Thyroid gland (tissue), 4 donors: ENCODE results near the gene ERC1. TPM values are rescaled to one million over a fixed set of nuclear protein-coding genes. Genes with fewer than 3 reads are reported as not detected.

Source experiments
- DNase-seq, 2 donors: peaks; one replicate each; pipeline ENCODE4 v3.0.0-alpha.2; 2019
- H3K27ac ChIP-seq, 3 donors: fragments of 200-600 bp; sonication (generic); 1 replicate in 2 of 3; 2 replicates in 1 of 3; pipeline ENCODE4 v1.5.1; 2016 to 2019; ENCODE audit warnings: mild to moderate bottlenecking in 1 of 3, moderate library complexity in 1 of 3
- H3K27me3 ChIP-seq: fragments of 200-600 bp; sonication (generic); one replicate; pipeline ENCODE4 v1.5.1; 2019
- H3K36me3 ChIP-seq, 2 donors: fragments of 200-600 bp; sonication (generic); one replicate each; pipeline ENCODE4 v1.5.1; 2016 to 2019
- H3K4me1 ChIP-seq, 2 donors: fragments of 200-600 bp; sonication (generic); one replicate each; pipeline ENCODE4 v1.5.1; 2017 to 2019
- H3K4me3 ChIP-seq, 3 donors: fragments of 200-600 bp; sonication (generic); replicated peaks in 1 of 3; 1 replicate in 2 of 3; 2 replicates in 1 of 3; pipeline ENCODE4 v1.5.1; 2016; ENCODE audit warnings: mild to moderate bottlenecking in 1 of 3
- H3K9me3 ChIP-seq: fragments of 200-600 bp; sonication (generic); one replicate; pipeline ENCODE4 v1.5.1; 2017
- CTCF ChIP-seq, 6 experiments: fragments of 200-600 bp in 3 of 6; fragments of 450-650 bp in 3 of 6; sonication (generic) in 3 of 6; IDR thresholded peaks; one replicate each; pipeline ENCODE4 v1.5.1; 2016 to 2019; ENCODE audit warnings: antibody characterized with exemption in 6 of 6, mild to moderate bottlenecking in 2 of 6, inconsistent platforms in 1 of 6, moderate library complexity in 1 of 6
- POLR2A ChIP-seq, 2 donors: fragments of 450-650 bp; IDR thresholded peaks; one replicate each; pipeline ENCODE4 v1.6.1; 2017; ENCODE audit warnings: antibody characterized with exemption in 2 of 2, mild to moderate bottlenecking in 2 of 2, moderate library complexity in 1 of 2
- WGBS, 2 donors: methylation state at CpG; one replicate each; pipeline ENCODE4 v1.1.5; 2017; 5-methylcytosine and 5-hydroxymethylcytosine counted together
- intact Hi-C: fragments of 100-400 bp; cut with DNase I; formaldehyde crosslinking; loops from one replicate; pipeline ENCODE4 v1.15.1; 2023
- total RNA-seq, 4 donors: library from RNA; depleted of rRNA; stranded (reverse); fragments of >200 nt; gene quantifications; one replicate each; pipeline ENCODE4 v1.2.3, GENCODE V29; 2016

Gene ERC1
- total RNA-seq, 4 donors from 2014 or later = 39.8 to 84.2 (median 75.8) TPM

- intact Hi-C loops = loop anchor here (5.0 kb wide), 1 partner anchor 131 kb away; no protein-coding TSS in a partner anchor
- TF ChIP-seq POLR2A (IDR thresholded peaks at IDR 0.05) (no peak), CTCF (IDR thresholded peaks at IDR 0.05) (no peak)
- no peaks in the 10 kb centered on the region for H3K36me3 ChIP-seq
- H3K27ac ChIP-seq = peak overlapping the region in 1 of 3 donors; percentile 92
- H3K9me3 ChIP-seq = no peaks in the 10 kb centered on the region
- WGBS, 2 donors = 72 to 77% methylated on average over 9 of the region's 9 CpGs
- H3K27me3 ChIP-seq = no peaks in the 10 kb centered on the region
- DNase-seq = peak; percentile 19 to 25
- peak overlapping the region in 1 of 3 donors; percentile 67 for H3K4me3 ChIP-seq
- H3K4me1 ChIP-seq = peaks cover 4 to 21% of the 10 kb centered on the region in 2 donors
Observed at GRCh38 chr12:948238-948637, 42.8 kb upstream of the ERC1 start.

- no peaks in the 10 kb centered on the region for H3K9me3 ChIP-seq
- peak within 1 kb of the TSS; percentile 29 to 67 (median 49) for H3K4me3 ChIP-seq
- DNase-seq = peak; percentile 97 to 98
- H3K4me1 ChIP-seq = peaks cover 4 to 21% of the 10 kb centered on the region in 2 donors
- 0 to 1% methylated on average over 37 to 51 of the region's 58 CpGs for WGBS, 2 donors
- H3K27me3 ChIP-seq = no peaks in the 10 kb centered on the region
- H3K27ac ChIP-seq = peak within 1 kb of the TSS; percentile 65 to 92 (median 74)
- H3K36me3 ChIP-seq = no peaks in the 10 kb centered on the region
- TF ChIP-seq CTCF (IDR thresholded peaks at IDR 0.05) (peak; percentile 94 to 99 (median 97)), POLR2A (IDR thresholded peaks at IDR 0.05) (peak; percentile 21 to 83)
- intact Hi-C loops = loop anchor here (5.0 kb wide), 2 partner anchors 132 to 377 kb away; no protein-coding TSS in a partner anchor
Observed at GRCh38 chr12:949453-950191, 41.4 kb upstream of the ERC1 start, which contains the start of gene RAD52. Gene RAD52 (minus strand): TSS chr12:949694. CDS start chr12:933058, 16,636 bp downstream.

GRCh38 chr12:951176-951575 lies 39.8 kb upstream of the ERC1 start:
- intact Hi-C loops = loop anchor here (5.0 kb wide), 1 partner anchor 379 kb away; no protein-coding TSS in a partner anchor
- no peak for TF ChIP-seq CTCF (IDR thresholded peaks at IDR 0.05)
- TF ChIP-seq POLR2A (IDR thresholded peaks at IDR 0.05) = no peak
- 48 to 55% methylated on average over 1 of the region's 1 CpG for WGBS, 2 donors

GRCh38 chr12:953776-954175 lies 37.2 kb upstream of the ERC1 start:
- TF ChIP-seq POLR2A (IDR thresholded peaks at IDR 0.05) (no peak), CTCF (IDR thresholded peaks at IDR 0.05) (no peak)
- H3K9me3 ChIP-seq = no peaks in the 10 kb centered on the region
- DNase-seq = no peak
- H3K36me3 ChIP-seq = no peaks in the 10 kb centered on the region
- H3K4me3 ChIP-seq = no peak overlapping the region
- WGBS, 2 donors = 76 to 87% methylated on average over 7 of the region's 7 CpGs
- H3K27ac ChIP-seq = no peak overlapping the region
- H3K4me1 ChIP-seq = no peaks in the 10 kb centered on the region
- no peaks in the 10 kb centered on the region for H3K27me3 ChIP-seq
- intact Hi-C loops = loop anchor here (5.0 kb wide), 1 partner anchor 381 kb away; no protein-coding TSS in a partner anchor

More at GRCh38 chr12:951176-951575, 39.8 kb upstream of the ERC1 start:
- no peak for DNase-seq
- Histone ChIP-seq H3K4me3 (no peak overlapping the region), H3K4me1 (peaks cover 4 to 8% of the 10 kb centered on the region in 2 donors), H3K36me3 (no peaks in the 10 kb centered on the region), H3K9me3 (no peaks in the 10 kb centered on the region), H3K27me3 (no peaks in the 10 kb centered on the region), H3K27ac (no peak overlapping the region)

GRCh38 chr12:954741-955140 lies 36.3 kb upstream of the ERC1 start:
- TF ChIP-seq CTCF (IDR thresholded peaks at IDR 0.05) = no peak
- TF ChIP-seq POLR2A (IDR thresholded peaks at IDR 0.05) = no peak
- Histone ChIP-seq H3K27ac (no peak overlapping the region), H3K36me3 (no peaks in the 10 kb centered on the region), H3K27me3 (no peaks in the 10 kb centered on the region), H3K9me3 (no peaks in the 10 kb centered on the region), H3K4me1 (no peaks in the 10 kb centered on the region), H3K4me3 (no peak overlapping the region)
- intact Hi-C loops = loop anchor here (5.0 kb wide), 1 partner anchor 382 kb away; no protein-coding TSS in a partner anchor
- no peak for DNase-seq
